Measurements from ENCODE around the gene MRGPRX1.

Gene MRGPRX1

GRCh38 chr11:18939314-18939713, at the start of gene MRGPRX1:
TSS of gene MRGPRX1 (minus strand) at chr11:18939414. CDS start at chr11:18934784, 4,630 bp downstream.
- H3K4me1 ChIP-seq (ENCODE audit: control insufficient read depth, insufficient read depth, low read length), result no peaks in the 10 kb centered on the region
- no peak within 1 kb of the TSS for H3K9ac ChIP-seq (ENCODE audit: low read length)

GRCh38 chr11:18987454-18988231, 48.4 kb upstream of the MRGPRX1 start:
- H3K9me3 ChIP-seq (ENCODE audit: control insufficient read depth, low read length), result no peaks in the 10 kb centered on the region
- no peaks in the 10 kb centered on the region for H3K36me3 ChIP-seq (ENCODE audit: control insufficient read depth, insufficient read depth, low read length)
- no peak overlapping the region for H3K9ac ChIP-seq (ENCODE audit: low read length)
- no peak overlapping the region for H3K4me3 ChIP-seq (ENCODE audit: low read length)
- H3K4me1 ChIP-seq (ENCODE audit: control insufficient read depth, insufficient read depth, low read length), result no peaks in the 10 kb centered on the region
- no peaks in the 10 kb centered on the region for H3K27me3 ChIP-seq (ENCODE audit: control insufficient read depth, insufficient read depth, low read length)

More at GRCh38 chr11:18939314-18939713, at the start of gene MRGPRX1:
- H3K9me3 ChIP-seq (ENCODE audit: control insufficient read depth, low read length), result no peaks in the 10 kb centered on the region
- H3K4me3 ChIP-seq (ENCODE audit: low read length), result no peak within 1 kb of the TSS
- H3K36me3 ChIP-seq (ENCODE audit: control insufficient read depth, insufficient read depth, low read length), result no peaks in the 10 kb centered on the region
- H3K27me3 ChIP-seq (ENCODE audit: control insufficient read depth, insufficient read depth, low read length), result no peaks in the 10 kb centered on the region

GRCh38 chr11:18986744-18987143, 47.5 kb upstream of the MRGPRX1 start:
- no peaks in the 10 kb centered on the region for H3K9me3 ChIP-seq (ENCODE audit: control insufficient read depth, low read length)
- H3K4me1 ChIP-seq (ENCODE audit: control insufficient read depth, insufficient read depth, low read length), result no peaks in the 10 kb centered on the region
- no peak overlapping the region for H3K9ac ChIP-seq (ENCODE audit: low read length)
- no peaks in the 10 kb centered on the region for H3K36me3 ChIP-seq (ENCODE audit: control insufficient read depth, insufficient read depth, low read length)
- H3K4me3 ChIP-seq (ENCODE audit: low read length), result no peak overlapping the region
- no peaks in the 10 kb centered on the region for H3K27me3 ChIP-seq (ENCODE audit: control insufficient read depth, insufficient read depth, low read length)

GRCh38 chr11:18981897-18982296, 42.7 kb upstream of the MRGPRX1 start:
- Histone ChIP-seq H3K36me3 (ENCODE audit: control insufficient read depth, insufficient read depth, low read length) (no peaks in the 10 kb centered on the region), H3K4me3 (ENCODE audit: low read length) (no peak overlapping the region), H3K4me1 (ENCODE audit: control insufficient read depth, insufficient read depth, low read length) (no peaks in the 10 kb centered on the region), H3K27me3 (ENCODE audit: control insufficient read depth, insufficient read depth, low read length) (no peaks in the 10 kb centered on the region), H3K9ac (ENCODE audit: low read length) (no peak overlapping the region), H3K9me3 (ENCODE audit: control insufficient read depth, low read length) (no peaks in the 10 kb centered on the region)

GRCh38 chr11:18974192-18974591, 35.0 kb upstream of the MRGPRX1 start:
- Histone ChIP-seq H3K4me3 (ENCODE audit: low read length) (no peak overlapping the region), H3K4me1 (ENCODE audit: control insufficient read depth, insufficient read depth, low read length) (no peaks in the 10 kb centered on the region), H3K27me3 (ENCODE audit: control insufficient read depth, insufficient read depth, low read length) (no peaks in the 10 kb centered on the region), H3K9me3 (ENCODE audit: control insufficient read depth, low read length) (no peaks in the 10 kb centered on the region), H3K9ac (ENCODE audit: low read length) (no peak overlapping the region), H3K36me3 (ENCODE audit: control insufficient read depth, insufficient read depth, low read length) (no peaks in the 10 kb centered on the region)

- Histone ChIP-seq H3K27me3 (ENCODE audit: control insufficient read depth, insufficient read depth, low read length) (no peaks in the 10 kb centered on the region), H3K4me3 (ENCODE audit: low read length) (no peak overlapping the region), H3K36me3 (ENCODE audit: control insufficient read depth, insufficient read depth, low read length) (no peaks in the 10 kb centered on the region), H3K9me3 (ENCODE audit: control insufficient read depth, low read length) (no peaks in the 10 kb centered on the region), H3K9ac (ENCODE audit: low read length) (no peak overlapping the region), H3K4me1 (ENCODE audit: control insufficient read depth, insufficient read depth, low read length) (no peaks in the 10 kb centered on the region)
Measured at GRCh38 chr11:18972336-18972735, 33.1 kb upstream of the MRGPRX1 start.

- Histone ChIP-seq H3K9ac (ENCODE audit: low read length) (no peak overlapping the region), H3K36me3 (ENCODE audit: control insufficient read depth, insufficient read depth, low read length) (no peaks in the 10 kb centered on the region), H3K4me3 (ENCODE audit: low read length) (no peak overlapping the region), H3K27me3 (ENCODE audit: control insufficient read depth, insufficient read depth, low read length) (no peaks in the 10 kb centered on the region), H3K4me1 (ENCODE audit: control insufficient read depth, insufficient read depth, low read length) (no peaks in the 10 kb centered on the region), H3K9me3 (ENCODE audit: control insufficient read depth, low read length) (no peaks in the 10 kb centered on the region)
Measured at GRCh38 chr11:18969720-18970119, 30.5 kb upstream of the MRGPRX1 start.

GRCh38 chr11:18958221-18958910, 19.2 kb upstream of the MRGPRX1 start:
- no peak overlapping the region for H3K9ac ChIP-seq (ENCODE audit: low read length)
- no peaks in the 10 kb centered on the region for H3K36me3 ChIP-seq (ENCODE audit: control insufficient read depth, insufficient read depth, low read length)
- H3K4me1 ChIP-seq (ENCODE audit: control insufficient read depth, insufficient read depth, low read length), result no peaks in the 10 kb centered on the region
- no peaks in the 10 kb centered on the region for H3K9me3 ChIP-seq (ENCODE audit: control insufficient read depth, low read length)
- H3K4me3 ChIP-seq (ENCODE audit: low read length), result no peak overlapping the region
- no peaks in the 10 kb centered on the region for H3K27me3 ChIP-seq (ENCODE audit: control insufficient read depth, insufficient read depth, low read length)

GRCh38 chr11:18956630-18957029, 17.4 kb upstream of the MRGPRX1 start:
- no peaks in the 10 kb centered on the region for H3K36me3 ChIP-seq (ENCODE audit: control insufficient read depth, insufficient read depth, low read length)
- no peaks in the 10 kb centered on the region for H3K27me3 ChIP-seq (ENCODE audit: control insufficient read depth, insufficient read depth, low read length)
- H3K9ac ChIP-seq (ENCODE audit: low read length), result no peak overlapping the region
- H3K4me3 ChIP-seq (ENCODE audit: low read length), result no peak overlapping the region
- H3K9me3 ChIP-seq (ENCODE audit: control insufficient read depth, low read length), result no peaks in the 10 kb centered on the region
- no peaks in the 10 kb centered on the region for H3K4me1 ChIP-seq (ENCODE audit: control insufficient read depth, insufficient read depth, low read length)

GRCh38 chr11:18936002-18936673, 3.1 kb downstream of the MRGPRX1 start:
- Histone ChIP-seq H3K36me3 (ENCODE audit: control insufficient read depth, insufficient read depth, low read length) (no peaks in the 10 kb centered on the region), H3K27me3 (ENCODE audit: control insufficient read depth, insufficient read depth, low read length) (no peaks in the 10 kb centered on the region), H3K4me1 (ENCODE audit: control insufficient read depth, insufficient read depth, low read length) (no peaks in the 10 kb centered on the region), H3K4me3 (ENCODE audit: low read length) (no peak overlapping the region), H3K9ac (ENCODE audit: low read length) (no peak overlapping the region), H3K9me3 (ENCODE audit: control insufficient read depth, low read length) (no peaks in the 10 kb centered on the region)

GRCh38 chr11:18934195-18934814, 4.9 kb downstream of the MRGPRX1 start:
- Histone ChIP-seq H3K4me1 (ENCODE audit: control insufficient read depth, insufficient read depth, low read length) (no peaks in the 10 kb centered on the region), H3K4me3 (ENCODE audit: low read length) (no peak overlapping the region), H3K36me3 (ENCODE audit: control insufficient read depth, insufficient read depth, low read length) (no peaks in the 10 kb centered on the region), H3K9ac (ENCODE audit: low read length) (no peak overlapping the region), H3K9me3 (ENCODE audit: control insufficient read depth, low read length) (no peaks in the 10 kb centered on the region), H3K27me3 (ENCODE audit: control insufficient read depth, insufficient read depth, low read length) (no peaks in the 10 kb centered on the region)

All from mucosa of stomach (tissue), 1 donor.